ENCODE results near the gene FAM186B.

FAM186B gene

DNA sequence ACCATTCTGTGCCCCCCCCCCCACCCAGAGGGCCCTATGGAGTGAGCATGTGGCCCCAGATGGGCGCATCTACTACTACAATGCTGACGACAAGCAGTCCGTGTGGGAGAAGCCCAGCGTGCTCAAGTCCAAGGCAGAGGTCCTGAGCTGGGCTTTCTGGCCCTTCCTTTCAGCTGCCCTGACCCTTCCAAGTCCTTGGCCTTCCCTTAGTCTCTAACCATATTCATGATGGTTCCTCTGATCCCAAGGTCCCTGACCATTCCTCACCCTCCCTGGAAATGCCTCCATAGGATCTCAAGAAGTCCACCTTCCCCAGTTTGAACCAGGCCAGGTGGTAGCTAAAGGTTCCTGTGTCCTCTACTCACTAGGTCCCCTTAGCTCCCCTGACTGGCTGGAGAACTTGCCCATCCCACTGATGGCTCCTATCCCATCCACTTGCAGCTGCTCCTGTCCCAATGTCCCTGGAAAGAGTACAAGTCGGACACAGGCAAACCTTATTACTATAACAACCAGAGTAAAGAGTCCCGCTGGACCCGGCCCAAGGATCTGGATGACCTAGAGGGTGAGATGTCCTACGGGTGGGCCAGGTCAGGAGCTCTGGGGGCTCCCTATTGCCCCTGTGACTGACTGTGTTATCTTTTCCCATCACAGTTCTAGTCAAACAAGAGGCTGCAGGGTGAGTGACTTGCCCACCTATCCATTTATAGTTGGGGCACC is 27.7 kb upstream of the FAM186B start:
- TF ChIP-seq, protein P1, sequence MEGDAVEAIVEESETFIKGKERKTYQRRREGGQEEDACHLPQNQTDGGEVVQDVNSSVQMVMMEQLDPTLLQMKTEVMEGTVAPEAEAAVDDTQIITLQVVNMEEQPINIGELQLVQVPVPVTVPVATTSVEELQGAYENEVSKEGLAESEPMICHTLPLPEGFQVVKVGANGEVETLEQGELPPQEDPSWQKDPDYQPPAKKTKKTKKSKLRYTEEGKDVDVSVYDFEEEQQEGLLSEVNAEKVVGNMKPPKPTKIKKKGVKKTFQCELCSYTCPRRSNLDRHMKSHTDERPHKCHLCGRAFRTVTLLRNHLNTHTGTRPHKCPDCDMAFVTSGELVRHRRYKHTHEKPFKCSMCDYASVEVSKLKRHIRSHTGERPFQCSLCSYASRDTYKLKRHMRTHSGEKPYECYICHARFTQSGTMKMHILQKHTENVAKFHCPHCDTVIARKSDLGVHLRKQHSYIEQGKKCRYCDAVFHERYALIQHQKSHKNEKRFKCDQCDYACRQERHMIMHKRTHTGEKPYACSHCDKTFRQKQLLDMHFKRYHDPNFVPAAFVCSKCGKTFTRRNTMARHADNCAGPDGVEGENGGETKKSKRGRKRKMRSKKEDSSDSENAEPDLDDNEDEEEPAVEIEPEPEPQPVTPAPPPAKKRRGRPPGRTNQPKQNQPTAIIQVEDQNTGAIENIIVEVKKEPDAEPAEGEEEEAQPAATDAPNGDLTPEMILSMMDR (IDR thresholded peaks at IDR 0.05), result no peak
- Mint-ChIP-seq H3K36me3 (ENCODE audit: low read depth) (no peaks in the 10 kb centered on the region), H3K27me3 (ENCODE audit: low read depth, poor library complexity) (peaks cover 7% of the 10 kb centered on the region), H3K4me3 (no peak overlapping the region), H3K4me1 (peaks cover 18% of the 10 kb centered on the region), H3K9me3 (no peaks in the 10 kb centered on the region), H3K27ac (no peak overlapping the region)
- no peak for DNase-seq

DNA sequence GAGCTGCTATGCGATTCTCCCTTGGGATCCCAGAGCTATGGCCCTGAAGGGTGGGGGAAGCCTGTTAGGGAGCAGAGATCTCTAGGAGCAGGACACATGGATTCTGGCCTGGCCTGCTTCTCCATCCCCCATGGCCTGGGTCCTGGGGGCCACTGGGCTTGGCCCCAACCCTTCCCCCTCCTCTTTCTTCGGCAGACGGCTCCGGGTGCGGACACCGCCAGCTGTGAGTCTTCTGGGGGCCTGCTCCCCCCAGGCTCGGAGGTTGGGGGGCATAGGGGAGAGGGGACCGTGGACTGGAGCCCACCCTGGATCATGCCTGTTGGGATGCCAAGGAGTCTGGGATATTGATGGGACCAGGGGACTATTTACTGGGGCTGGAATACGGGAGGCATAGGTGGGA is 27.0 kb upstream of the FAM186B start:
- no peak for DNase-seq
- Mint-ChIP-seq H3K9me3 (no peaks in the 10 kb centered on the region), H3K36me3 (ENCODE audit: low read depth) (no peaks in the 10 kb centered on the region), H3K4me3 (no peak overlapping the region), H3K27ac (no peak overlapping the region), H3K4me1 (peaks cover 10% of the 10 kb centered on the region), H3K27me3 (ENCODE audit: low read depth, poor library complexity) (peaks cover 7% of the 10 kb centered on the region)
- TF ChIP-seq, protein P1 (IDR thresholded peaks at IDR 0.05), result no peak

DNA sequence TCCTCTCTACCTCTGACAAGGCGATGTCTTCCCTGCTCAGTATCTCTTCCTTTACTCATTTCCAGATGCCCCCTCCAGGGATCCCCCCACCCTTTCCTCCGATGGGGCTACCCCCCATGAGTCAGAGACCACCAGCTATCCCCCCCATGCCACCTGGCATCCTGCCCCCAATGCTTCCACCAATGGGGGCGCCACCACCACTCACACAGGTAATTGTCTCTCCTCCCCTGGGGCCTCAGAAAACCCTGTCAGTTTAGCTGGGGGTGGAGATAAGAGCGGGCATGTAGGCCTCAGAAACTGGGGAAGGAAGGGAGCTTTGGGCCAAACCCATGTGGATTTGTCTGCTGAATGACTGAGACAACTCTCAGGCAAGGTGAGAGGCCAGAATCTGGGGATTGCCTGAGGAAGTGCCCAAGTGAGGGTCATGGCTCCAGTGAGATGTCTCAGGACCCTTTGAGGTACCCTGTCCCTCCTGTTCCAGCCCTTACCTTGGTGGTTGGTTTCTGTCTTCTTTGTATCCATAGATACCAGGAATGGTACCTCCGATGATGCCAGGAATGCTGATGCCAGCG is 26.0 kb upstream of the FAM186B start:
- TF ChIP-seq, protein P1 (IDR thresholded peaks at IDR 0.05), result no peak
- Mint-ChIP-seq H3K27ac (no peak overlapping the region), H3K36me3 (ENCODE audit: low read depth) (no peaks in the 10 kb centered on the region), H3K27me3 (ENCODE audit: low read depth, poor library complexity) (peaks cover 7% of the 10 kb centered on the region), H3K9me3 (no peaks in the 10 kb centered on the region), H3K4me1 (peaks cover under 1% of the 10 kb centered on the region), H3K4me3 (no peak overlapping the region)
- DNase-seq, result no peak

DNA sequence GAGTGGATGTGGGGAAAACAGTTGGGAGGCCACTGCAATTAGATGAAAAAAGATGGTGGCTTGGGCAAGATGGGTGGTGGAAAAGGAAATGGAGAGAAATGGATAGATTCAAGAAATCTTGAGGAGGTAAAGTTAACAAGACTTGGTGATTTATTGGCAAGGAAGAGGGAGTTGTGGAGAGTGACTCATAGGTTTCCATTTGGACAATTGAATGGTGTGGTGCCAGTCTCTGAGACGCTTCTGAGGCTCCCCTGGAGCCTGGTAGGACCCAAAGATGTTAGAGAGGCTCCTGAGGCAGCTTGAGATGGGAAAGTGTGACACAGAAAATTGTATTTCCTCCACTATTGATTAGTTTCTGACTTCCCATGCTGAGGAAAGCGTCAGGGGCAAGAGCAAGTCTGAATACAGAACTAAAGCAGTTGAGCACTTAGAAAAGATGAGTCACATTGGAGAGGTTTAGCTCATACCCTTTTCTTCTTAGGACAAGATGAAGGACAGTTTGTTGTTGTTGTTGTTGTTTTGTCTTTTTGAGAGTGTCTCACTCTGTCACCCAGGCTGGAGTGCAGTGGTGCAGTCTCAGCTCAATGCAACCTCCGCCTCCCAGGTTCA is 22.4 kb upstream of the FAM186B start:
- TF ChIP-seq, protein P1 (IDR thresholded peaks at IDR 0.05), result no peak
- H3K36me3 Mint-ChIP-seq (ENCODE audit: low read depth), result no peaks in the 10 kb centered on the region
- no peaks in the 10 kb centered on the region for H3K9me3 Mint-ChIP-seq
- no peak overlapping the region for H3K4me3 Mint-ChIP-seq
- no peak for DNase-seq
- H3K27me3 Mint-ChIP-seq (ENCODE audit: low read depth, poor library complexity), result peaks cover 7% of the 10 kb centered on the region
- peaks cover 13% of the 10 kb centered on the region for H3K4me1 Mint-ChIP-seq
- no peak overlapping the region for H3K27ac Mint-ChIP-seq

DNA sequence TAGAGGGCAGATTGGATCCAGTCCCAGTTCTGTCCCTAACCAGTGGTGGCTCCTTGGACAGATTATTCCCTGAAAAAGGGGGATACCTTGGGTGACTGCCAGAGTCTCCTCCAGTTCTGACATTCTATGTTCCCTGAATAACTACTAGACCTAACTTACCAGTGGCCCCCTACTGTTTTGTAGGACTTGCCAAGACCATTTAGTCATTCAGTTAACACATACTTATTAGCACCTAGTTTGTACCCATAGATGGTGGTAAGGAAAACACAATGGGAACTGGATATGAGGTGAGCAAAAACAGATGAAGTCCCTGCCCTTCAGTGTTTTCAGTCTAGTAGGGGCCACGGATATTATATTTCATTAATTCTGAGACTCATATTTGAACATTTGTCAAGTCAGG is 21.4 kb upstream of the FAM186B start:
- no peak overlapping the region for H3K4me3 Mint-ChIP-seq
- no peaks in the 10 kb centered on the region for H3K9me3 Mint-ChIP-seq
- peaks cover 20% of the 10 kb centered on the region for H3K4me1 Mint-ChIP-seq
- peaks cover 7% of the 10 kb centered on the region for H3K27me3 Mint-ChIP-seq (ENCODE audit: low read depth, poor library complexity)
- DNase-seq, result no peak
- H3K36me3 Mint-ChIP-seq (ENCODE audit: low read depth), result no peaks in the 10 kb centered on the region
- H3K27ac Mint-ChIP-seq, result no peak overlapping the region
- TF ChIP-seq, protein P1 (IDR thresholded peaks at IDR 0.05), result no peak
